Measurements from ENCODE around the gene VIM.

Gene VIM

DNA sequence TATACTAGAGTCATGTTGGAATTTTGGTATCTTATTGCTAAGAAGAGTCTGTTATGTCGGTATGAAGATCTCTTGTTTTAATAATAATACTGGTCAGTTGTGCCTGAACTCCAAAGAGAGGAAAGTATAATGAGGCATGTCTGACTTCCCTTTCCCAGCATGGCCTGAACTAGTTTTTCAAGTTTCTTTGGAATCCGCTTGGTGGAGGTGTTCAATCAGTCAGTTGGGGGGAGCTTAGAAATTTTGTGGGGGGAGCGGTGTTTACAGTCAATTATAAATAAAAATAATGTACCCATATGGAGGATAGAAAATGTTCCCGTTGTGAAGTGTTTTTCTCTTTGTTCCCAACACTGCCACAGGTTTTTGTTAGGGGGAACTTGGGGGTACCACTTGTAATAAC is 25.0 kb upstream of the VIM start:
- Histone ChIP-seq H3K9ac (no peak overlapping the region), H3K79me2 (ENCODE audit: insufficient read depth, low read depth) (peaks cover 15% of the 10 kb centered on the region; the same call in 1 of the 2 replicates), H3K4me2 (no peak overlapping the region), H3K27me3 (ENCODE audit: insufficient read depth, low read depth) (no peaks in the 10 kb centered on the region), H4K20me1 (ENCODE audit: insufficient read depth) (no peaks in the 10 kb centered on the region), H3K4me3 (IDR thresholded peaks at IDR 0.05; ENCODE audit: insufficient read depth, low read depth, low read length) (no peak overlapping the region), H3K4me1 (ENCODE audit: low read depth, poor library complexity, severe bottlenecking) (peaks cover 28% of the 10 kb centered on the region), H3K27ac (no peak overlapping the region), H2AFZ (ENCODE audit: low read depth) (no peak overlapping the region), H3K36me3 (ENCODE audit: insufficient read depth) (no peaks in the 10 kb centered on the region)
- TF ChIP-seq, protein P1, sequence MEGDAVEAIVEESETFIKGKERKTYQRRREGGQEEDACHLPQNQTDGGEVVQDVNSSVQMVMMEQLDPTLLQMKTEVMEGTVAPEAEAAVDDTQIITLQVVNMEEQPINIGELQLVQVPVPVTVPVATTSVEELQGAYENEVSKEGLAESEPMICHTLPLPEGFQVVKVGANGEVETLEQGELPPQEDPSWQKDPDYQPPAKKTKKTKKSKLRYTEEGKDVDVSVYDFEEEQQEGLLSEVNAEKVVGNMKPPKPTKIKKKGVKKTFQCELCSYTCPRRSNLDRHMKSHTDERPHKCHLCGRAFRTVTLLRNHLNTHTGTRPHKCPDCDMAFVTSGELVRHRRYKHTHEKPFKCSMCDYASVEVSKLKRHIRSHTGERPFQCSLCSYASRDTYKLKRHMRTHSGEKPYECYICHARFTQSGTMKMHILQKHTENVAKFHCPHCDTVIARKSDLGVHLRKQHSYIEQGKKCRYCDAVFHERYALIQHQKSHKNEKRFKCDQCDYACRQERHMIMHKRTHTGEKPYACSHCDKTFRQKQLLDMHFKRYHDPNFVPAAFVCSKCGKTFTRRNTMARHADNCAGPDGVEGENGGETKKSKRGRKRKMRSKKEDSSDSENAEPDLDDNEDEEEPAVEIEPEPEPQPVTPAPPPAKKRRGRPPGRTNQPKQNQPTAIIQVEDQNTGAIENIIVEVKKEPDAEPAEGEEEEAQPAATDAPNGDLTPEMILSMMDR (conservative IDR thresholded peaks at IDR 0.05; ENCODE audit: low read depth, low read length) = no peak

DNA sequence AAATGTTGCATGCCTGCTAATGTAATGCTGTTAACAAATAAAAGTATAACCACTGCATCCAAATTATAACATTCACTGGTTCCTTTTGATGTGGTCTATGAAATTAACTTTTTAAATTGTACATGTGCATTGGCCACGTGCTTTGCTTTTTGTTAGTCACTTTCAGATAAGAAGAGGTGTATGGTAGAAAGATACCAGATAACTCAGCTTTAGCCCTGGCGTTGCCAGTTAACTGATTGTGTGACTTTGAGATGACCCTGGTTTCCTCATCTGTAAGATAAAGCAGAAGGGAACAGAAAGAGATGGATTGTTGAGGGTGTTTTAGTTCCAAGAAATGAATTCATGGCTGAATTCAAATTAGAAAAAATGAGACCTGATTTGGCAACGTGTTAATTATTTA is 24.6 kb upstream of the VIM start:
- no peak overlapping the region for H2AFZ ChIP-seq (ENCODE audit: low read depth)
- H3K27ac ChIP-seq = no peak overlapping the region
- no peak overlapping the region for H3K4me3 ChIP-seq (IDR thresholded peaks at IDR 0.05; ENCODE audit: insufficient read depth, low read depth, low read length)
- H3K79me2 ChIP-seq (ENCODE audit: insufficient read depth, low read depth) = peaks cover 15% of the 10 kb centered on the region; the same call in 1 of the 2 replicates
- no peak overlapping the region for H3K4me2 ChIP-seq
- peaks cover 27% of the 10 kb centered on the region for H3K4me1 ChIP-seq (ENCODE audit: low read depth, poor library complexity, severe bottlenecking)
- H3K27me3 ChIP-seq (ENCODE audit: insufficient read depth, low read depth) = no peaks in the 10 kb centered on the region
- no peak overlapping the region for H3K9ac ChIP-seq
- TF ChIP-seq, protein P1 (conservative IDR thresholded peaks at IDR 0.05; ENCODE audit: low read depth, low read length) = no peak
- no peaks in the 10 kb centered on the region for H3K36me3 ChIP-seq (ENCODE audit: insufficient read depth)
- no peaks in the 10 kb centered on the region for H4K20me1 ChIP-seq (ENCODE audit: insufficient read depth)

DNA sequence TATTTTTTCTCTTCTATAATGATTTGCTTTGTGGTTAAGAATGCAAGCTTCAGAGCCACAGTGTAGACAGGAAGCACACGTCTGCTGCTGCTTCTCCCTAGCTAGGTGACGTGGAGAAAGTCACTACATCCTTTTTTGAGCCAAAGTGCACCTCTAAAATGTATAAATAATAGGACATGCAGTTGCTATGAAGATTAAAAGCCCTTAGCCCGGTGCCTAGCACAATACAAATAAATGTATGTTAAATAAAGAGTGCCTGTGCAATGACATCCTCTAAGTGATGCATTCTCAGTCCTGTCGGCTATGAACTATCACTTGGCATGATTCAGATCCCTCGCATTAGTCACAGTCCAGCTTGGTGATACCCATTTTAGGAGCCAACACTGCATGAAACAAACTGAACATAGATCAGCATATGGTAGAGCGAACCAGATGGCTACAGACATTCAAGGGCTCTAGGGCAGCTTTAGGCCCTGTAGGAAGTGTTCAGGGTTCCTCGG is 21.8 kb upstream of the VIM start:
- Histone ChIP-seq H3K27ac (no peak overlapping the region), H2AFZ (ENCODE audit: low read depth) (no peak overlapping the region), H3K4me2 (no peak overlapping the region)

DNA sequence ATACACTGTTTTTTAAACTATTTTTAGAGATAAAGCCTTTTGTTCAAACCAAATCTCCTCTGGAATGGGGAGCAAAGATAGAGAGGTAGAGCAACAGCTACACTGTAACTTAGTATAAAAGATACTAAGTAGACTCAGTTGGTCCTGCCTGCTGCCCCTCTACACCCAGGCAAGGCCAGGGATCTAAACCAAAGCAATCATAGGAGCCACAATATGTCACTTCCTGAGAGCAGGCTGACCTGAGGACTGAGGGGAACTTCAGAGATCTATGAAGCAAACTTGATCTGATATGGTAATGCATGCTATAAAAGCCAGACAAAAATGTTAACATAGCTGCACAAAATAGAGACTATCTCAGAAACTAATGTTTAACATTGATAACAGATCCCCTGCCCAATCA is 19.6 kb upstream of the VIM start:
- Histone ChIP-seq H3K27ac (no peak overlapping the region), H3K27me3 (ENCODE audit: insufficient read depth, low read depth) (no peaks in the 10 kb centered on the region), H3K36me3 (ENCODE audit: insufficient read depth) (no peaks in the 10 kb centered on the region), H3K4me1 (ENCODE audit: low read depth, poor library complexity, severe bottlenecking) (no peaks in the 10 kb centered on the region), H3K4me3 (IDR thresholded peaks at IDR 0.05; ENCODE audit: insufficient read depth, low read depth, low read length) (no peak overlapping the region), H3K9ac (no peak overlapping the region), H3K4me2 (no peak overlapping the region), H3K79me2 (ENCODE audit: insufficient read depth, low read depth) (no peaks in the 10 kb centered on the region), H2AFZ (ENCODE audit: low read depth) (no peak overlapping the region), H4K20me1 (ENCODE audit: insufficient read depth) (no peaks in the 10 kb centered on the region)
- TF ChIP-seq, protein P1 (conservative IDR thresholded peaks at IDR 0.05; ENCODE audit: low read depth, low read length) = no peak

More for the DNA sequence above, 21.8 kb upstream of the VIM start:
- Histone ChIP-seq H3K4me3 (IDR thresholded peaks at IDR 0.05; ENCODE audit: insufficient read depth, low read depth, low read length) (no peak overlapping the region), H3K36me3 (ENCODE audit: insufficient read depth) (no peaks in the 10 kb centered on the region), H3K9ac (no peak overlapping the region), H4K20me1 (ENCODE audit: insufficient read depth) (no peaks in the 10 kb centered on the region), H3K79me2 (ENCODE audit: insufficient read depth, low read depth) (no peaks in the 10 kb centered on the region), H3K4me1 (ENCODE audit: low read depth, poor library complexity, severe bottlenecking) (peaks cover 7% of the 10 kb centered on the region), H3K27me3 (ENCODE audit: insufficient read depth, low read depth) (no peaks in the 10 kb centered on the region)
- TF ChIP-seq, protein P1 (conservative IDR thresholded peaks at IDR 0.05; ENCODE audit: low read depth, low read length) = no peak
